NCI-H187 (cell line): ENCODE results near the gene PTGER2.

Experiments
- DNase-seq, 2 experiments: peaks; one replicate each; lab custom pipeline; 2025; lab: John Stamatoyannopoulos, UW

The PTGER2 gene

DNA sequence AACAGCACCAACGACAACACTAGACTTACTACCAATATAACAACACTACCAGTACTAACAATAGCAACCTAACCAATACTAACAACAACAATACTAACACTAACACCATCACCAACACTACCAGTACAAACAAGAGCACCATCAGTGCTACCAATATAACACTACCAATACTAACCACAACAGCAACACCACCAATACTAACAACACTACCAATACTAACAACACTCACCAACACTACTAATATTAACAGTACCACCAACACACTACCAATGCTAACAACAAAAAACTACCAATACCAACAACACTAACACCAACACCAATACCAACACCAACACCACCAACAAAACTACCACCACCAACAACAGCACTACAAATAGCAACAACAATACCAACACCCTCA, 25.1 kb downstream of the PTGER2 start:
- DNase-seq = no peak

GRCh38 chr14:52342849-52343596, 28.9 kb downstream of the PTGER2 start:
- no peak for DNase-seq

DNA sequence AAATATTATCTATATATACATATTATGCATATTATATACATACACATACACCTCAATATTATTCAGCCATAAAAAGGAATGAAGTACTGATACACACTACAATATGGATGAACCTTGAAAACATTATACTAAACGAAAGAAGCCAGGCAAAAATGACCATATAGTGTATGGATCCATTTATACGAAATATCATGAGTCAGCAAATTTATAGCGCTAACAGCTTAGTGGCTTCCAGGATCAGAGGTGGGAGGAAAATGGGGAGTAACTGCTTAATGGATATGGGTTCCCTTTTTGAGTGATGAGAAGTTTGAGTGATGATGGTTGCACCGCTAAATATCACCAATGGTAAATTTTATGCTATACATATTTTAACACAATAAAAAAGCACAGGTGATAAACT, 32.7 kb downstream of the PTGER2 start:
- DNase-seq = no peak

DNA sequence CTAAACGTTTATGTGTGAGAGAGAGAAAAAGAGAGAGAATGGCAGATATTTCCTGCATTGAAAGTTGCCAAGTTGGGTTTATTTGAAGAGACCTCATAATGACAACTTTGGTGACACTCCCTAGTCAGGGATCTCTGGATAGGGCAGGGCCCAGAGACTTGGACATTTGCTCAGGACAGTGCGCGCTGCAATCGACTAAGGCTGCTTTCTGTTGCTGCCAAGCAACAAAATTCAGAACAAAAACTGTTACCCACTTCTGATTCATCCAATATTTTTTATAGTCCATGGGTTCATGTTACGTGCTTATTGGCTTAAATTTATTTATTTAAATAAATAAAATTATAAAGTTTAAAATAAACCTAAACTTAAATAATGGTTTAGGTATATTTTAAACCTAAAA, 34.2 kb downstream of the PTGER2 start:
- DNase-seq = no peak

DNA sequence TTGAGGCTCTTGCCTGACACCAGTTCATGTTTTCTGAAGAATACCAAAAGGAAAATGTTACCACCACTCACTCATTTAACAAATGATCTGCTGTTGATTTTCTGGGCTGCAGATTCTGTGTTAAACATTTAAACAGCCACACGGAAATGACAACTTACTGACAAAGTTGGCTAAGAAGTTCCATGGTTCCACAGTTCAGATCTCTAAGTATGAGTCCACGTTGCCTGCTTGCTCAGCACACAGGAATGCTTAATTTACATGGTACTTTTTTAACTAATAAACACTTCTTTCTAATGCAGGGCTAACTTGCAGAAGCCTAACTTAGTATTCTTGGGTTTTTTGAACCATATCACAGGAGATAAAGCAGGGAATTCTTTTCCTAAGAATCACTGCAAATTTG, 34.7 kb downstream of the PTGER2 start:
- DNase-seq = no peak

- no peak for DNase-seq
These were observed 35.6 kb downstream of the PTGER2 start for GRCh38 chr14:52349731-52350130.

DNA sequence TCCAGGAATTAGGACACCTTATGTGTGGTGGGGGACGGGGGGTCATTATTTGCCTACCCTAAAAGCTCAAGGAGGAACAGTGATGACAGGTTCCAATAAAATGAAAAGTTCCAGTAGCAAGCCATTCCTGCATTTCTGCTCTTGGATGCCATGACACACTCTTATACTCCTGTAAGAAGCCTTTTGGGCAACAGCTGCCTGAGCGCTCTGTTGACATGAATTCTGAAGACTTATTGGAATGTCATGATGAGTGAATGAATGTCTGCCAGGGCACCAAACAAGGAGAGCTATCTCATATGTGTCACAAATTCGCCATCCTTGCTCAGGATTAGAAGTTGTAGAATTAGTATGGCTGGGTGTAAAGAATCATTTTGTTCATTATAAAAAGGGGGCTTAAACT, 36.3 kb downstream of the PTGER2 start:
- no peak for DNase-seq

- no peak for DNase-seq
These were observed 37.3 kb downstream of the PTGER2 start for GRCh38 chr14:52351233-52352060.

DNA sequence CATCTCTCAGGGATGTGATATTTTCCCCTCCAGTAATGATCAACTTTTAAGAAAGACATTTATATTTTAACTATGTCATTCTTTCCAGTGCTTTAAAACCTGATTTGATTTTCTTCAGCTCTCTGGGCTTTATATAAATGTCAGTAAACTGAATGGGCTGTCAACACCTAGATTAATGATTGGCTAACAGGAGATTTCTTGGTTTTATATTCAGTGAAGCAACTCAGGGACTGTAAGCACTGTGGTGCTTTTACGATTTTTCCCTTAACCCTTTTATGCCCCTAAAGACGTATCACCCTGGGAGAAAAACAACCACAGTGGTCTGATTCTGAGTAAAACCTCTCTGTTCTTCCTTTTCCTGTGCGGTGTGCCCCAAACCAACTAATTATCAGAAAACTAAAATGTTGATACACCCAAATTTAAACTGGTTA, 38.0 kb downstream of the PTGER2 start:
- no peak for DNase-seq

- no peak for DNase-seq
These were observed 38.5 kb downstream of the PTGER2 start for GRCh38 chr14:52352569-52352968.

- no peak for DNase-seq
These were observed 40.1 kb downstream of the PTGER2 start for GRCh38 chr14:52354242-52354641.

DNA sequence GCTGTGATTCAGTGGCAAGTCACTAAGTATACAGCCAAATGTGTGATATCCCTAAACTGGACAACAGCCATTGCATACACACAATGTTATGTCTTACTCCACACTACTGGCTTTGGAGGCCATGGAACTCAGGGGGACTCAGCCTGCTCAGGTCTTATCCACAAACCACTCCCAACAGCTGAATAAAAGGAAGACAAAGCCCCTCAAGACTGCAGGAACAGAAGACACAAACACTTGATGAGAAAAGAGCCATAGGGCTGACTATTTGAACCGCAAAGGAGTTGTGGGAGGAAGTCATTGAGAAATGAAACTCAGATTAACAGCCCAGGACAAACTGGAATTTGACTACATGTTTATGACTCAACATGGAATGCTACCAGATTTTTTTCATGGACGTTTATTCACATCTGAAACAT, 40.9 kb downstream of the PTGER2 start:
- no peak for DNase-seq

DNA sequence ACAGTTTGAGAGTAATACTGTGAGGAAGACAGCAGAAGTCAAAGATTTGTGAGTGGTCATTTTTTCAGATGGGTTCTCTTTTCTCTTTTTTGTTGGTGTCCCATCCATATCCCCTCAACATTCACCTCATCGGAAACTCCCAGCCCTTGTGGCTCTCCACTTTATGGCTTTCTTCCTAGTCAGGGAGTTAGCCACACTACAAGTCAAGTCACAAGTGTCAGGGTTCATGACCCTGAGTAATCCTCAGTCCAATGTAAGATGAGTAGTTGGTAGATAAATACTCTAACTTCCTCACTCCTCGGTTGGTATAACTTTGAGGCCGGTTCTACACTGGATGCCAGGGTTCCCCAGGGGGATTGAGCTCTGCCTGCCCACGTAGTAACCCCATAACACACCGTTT, 41.4 kb downstream of the PTGER2 start:
- DNase-seq = no peak

DNA sequence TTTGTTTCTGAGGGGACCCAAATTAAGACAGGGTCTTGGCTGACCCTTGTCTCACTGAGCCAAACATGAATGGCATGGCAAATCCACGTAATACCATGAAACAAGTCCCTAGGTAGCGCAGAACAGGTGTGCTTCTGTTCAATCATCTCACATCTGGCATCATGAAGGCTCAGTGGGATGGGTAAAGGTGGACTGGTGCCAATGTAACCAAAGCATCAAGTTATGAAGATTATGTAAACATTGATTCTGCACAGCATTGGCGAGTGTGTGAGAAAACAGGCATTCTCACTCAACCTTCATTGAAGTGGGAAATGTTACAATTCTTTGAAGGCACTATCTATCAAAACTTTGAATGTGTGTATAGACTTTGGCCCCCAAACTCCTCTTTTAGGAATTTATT, 41.9 kb downstream of the PTGER2 start:
- no peak for DNase-seq

GRCh38 chr14:52360831-52361230, 46.7 kb downstream of the PTGER2 start:
- DNase-seq = no peak

- no peak for DNase-seq
These were observed 49.1 kb downstream of the PTGER2 start for GRCh38 chr14:52363041-52363704.

DNA sequence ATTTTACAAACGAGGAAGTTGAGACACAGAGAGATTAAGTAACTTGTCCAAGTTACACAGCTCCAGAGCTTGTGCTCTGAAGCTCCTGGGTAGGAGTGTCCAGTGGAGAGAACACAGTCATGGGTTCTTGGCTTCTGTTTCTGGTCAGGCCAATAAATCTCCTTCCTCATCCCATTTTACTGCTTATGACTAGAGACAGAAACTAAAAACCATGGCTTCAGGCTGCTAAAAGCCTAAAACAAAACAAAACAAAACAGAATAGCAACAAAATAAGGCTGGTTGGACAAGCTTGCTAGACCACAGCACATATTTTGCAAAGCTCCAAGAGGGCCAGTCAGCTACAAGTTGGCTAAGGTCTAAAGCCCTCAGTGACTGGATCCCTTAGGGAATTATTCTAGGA, 49.8 kb downstream of the PTGER2 start:
- DNase-seq = no peak

DNA sequence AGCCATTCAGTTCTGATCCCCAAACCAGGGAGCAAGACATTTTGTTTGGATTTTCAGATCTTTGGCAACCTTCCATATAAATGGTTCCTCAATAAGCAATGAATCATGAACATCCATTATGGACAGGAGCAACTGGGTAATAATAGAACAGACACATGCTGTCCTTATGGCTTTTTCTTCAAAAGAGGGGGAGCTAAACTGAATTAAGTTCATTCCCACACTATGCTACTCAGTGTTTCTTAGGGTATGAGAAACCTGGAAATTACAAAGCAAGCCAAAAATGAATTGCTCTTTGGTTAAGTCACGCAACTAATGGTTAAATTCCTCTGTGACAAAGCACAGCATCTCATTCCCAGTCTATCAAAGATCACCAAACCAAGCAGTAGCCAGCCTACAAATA, 51.0 kb downstream of the PTGER2 start:
- no peak for DNase-seq

DNA sequence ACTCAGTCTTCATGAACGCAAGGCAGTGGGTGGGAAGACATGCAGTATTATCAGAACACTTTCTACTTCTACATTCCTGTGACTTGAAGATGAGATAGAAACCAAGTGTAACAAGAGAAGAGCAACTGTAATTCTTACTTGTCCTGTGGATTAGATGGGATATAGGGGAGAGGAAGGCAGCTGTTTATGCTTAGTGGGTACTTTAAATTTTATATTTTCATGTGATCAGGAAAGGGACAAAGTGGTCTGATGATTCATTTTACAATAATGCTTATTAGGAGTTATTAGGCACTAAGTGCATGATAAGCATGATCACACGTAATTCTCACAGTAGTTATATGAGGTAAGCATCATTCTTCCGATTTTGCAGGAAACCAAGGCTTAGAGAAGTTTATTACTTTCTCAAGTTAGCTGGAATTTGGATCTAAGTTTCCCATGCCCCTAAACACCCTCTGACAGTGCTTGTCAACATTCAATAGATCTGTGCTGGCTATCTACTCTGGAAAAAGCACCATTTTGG, 52.7 kb downstream of the PTGER2 start:
- no peak for DNase-seq

DNA sequence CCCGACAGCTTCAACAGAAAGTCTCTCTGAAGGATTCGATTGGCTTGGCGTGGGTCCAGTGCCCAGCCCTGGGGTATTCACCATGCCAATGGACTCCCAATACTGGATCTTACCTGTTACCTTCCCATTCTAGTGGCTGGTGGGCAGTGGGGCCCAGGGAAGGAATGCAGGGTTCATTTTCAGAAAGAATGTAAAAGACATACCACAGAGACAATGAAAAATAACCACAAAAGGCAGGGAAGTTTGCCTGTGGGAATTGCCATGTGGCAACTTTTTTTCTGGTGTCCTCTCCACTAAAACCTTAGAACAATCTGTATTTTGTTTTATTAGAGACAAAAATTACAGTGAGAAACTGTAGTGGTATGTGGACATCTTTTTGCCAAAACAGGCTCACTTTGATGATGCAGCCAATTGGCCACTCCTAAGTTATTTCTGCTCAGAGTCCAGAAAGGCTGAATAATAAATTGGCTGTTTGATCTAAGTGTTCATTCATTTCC, 55.2 kb downstream of the PTGER2 start:
- no peak for DNase-seq

DNA sequence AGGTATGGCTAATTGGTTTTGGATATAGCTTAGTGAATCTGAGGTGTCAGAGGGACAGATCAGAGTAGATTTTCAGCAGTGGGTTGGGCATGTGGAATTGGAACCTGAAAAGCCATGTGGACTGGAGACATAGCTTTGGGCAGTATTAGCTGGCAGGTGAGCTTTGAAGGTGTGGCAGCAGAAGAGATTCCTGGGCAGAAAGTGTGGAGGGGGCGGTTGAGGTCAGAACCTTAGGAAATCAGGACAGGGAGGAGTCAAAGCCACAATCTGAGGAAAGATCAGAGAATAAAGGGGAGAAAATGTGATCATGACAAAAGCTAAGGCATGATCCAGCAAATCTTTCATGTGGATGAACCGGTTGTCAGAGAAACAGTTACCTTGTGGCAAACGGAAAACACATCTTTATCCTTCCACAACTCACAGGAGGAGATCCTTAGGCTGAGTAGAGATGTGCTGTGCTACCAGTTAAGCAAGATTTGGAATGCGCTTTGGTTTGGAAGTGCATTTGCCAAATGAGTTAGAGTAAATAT, 56.4 kb downstream of the PTGER2 start:
- no peak for DNase-seq

DNA sequence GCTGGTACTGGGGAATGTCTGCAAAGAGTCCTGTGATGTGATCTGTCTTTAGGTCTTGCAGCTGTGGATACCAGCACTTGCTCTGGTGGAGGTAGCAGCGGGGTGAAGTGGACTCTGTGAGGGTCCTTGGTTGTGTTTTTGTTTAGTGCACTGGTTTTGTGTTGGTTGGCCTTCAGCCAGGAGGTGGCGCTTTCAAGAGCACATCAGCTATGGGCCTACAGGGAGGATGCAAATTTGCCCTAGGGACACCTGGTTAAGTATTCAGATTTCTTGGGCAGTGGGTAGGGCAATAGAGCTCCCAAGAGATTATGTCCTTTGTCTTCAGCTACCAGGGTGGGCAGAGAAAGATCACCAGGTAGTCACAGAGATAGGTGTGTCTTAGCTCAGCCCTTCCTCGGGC, 63.8 kb downstream of the PTGER2 start:
- no peak for DNase-seq
